ENCODE data around the gene SPAG16.

The SPAG16 gene

DNA sequence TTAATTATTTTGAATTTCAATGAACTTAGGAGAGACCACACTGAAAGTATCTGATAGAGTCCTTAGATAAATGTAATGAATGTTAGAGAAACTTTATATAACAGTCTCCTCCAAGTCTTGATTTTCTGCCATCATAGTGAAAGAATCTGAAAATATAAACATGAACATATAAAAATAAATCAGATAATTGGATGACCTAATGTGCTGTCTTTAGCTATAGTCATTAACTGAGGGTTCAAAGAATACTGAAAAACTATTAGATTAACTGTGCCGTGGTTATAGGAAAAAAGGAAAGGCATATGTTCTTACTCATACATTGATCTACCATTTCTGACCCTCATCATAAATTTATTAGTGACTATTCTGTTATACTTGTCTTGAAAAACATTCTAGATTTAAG lies 47.0 kb upstream of the SPAG16 start:
- Histone ChIP-seq H3K27ac (replicated peaks) (no peak overlapping the region), H3K27me3 (ENCODE audit: insufficient read depth, poor library complexity, severe bottlenecking) (no peaks in the 10 kb centered on the region), H3K4me3 (replicated peaks; ENCODE audit: insufficient read depth, low read length) (no peak overlapping the region)
- TF ChIP-seq POLR2AphosphoS5 (IDR thresholded peaks at IDR 0.05; ENCODE audit: low read depth): no peak
- TF ChIP-seq, protein P1, sequence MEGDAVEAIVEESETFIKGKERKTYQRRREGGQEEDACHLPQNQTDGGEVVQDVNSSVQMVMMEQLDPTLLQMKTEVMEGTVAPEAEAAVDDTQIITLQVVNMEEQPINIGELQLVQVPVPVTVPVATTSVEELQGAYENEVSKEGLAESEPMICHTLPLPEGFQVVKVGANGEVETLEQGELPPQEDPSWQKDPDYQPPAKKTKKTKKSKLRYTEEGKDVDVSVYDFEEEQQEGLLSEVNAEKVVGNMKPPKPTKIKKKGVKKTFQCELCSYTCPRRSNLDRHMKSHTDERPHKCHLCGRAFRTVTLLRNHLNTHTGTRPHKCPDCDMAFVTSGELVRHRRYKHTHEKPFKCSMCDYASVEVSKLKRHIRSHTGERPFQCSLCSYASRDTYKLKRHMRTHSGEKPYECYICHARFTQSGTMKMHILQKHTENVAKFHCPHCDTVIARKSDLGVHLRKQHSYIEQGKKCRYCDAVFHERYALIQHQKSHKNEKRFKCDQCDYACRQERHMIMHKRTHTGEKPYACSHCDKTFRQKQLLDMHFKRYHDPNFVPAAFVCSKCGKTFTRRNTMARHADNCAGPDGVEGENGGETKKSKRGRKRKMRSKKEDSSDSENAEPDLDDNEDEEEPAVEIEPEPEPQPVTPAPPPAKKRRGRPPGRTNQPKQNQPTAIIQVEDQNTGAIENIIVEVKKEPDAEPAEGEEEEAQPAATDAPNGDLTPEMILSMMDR (IDR thresholded peaks at IDR 0.05; ENCODE audit: insufficient read depth, low read length): no peak
- TF ChIP-seq SPI1 (IDR thresholded peaks at IDR 0.05; ENCODE audit: borderline replicate concordance, low read depth): no peak
- no peak for TF ChIP-seq REST (IDR thresholded peaks at IDR 0.05; ENCODE audit: insufficient replicate concordance, low read depth)
- DNase-seq (ENCODE audit: low read depth in 1 of 2, low spot score in 1 of 2): no peak

DNA sequence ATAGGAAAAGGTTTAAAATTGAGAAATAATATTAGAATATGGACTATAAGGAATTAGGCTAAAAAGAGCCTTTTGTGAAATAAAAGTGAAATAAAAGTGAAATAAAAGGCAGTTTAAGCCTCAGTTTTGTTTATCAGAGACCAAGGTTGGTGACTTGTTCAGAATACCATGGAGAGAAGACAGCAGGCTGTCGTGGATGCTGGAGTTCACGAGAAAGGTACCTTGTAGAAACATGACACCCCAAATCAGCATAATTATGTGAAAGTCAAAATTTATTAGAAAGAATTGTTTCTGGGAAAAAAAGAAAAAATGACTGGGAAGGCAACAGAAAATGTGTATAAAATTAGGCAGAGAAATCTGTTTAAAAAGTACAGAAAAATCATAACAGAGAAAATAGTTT lies 46.5 kb upstream of the SPAG16 start:
- no peak for DNase-seq (ENCODE audit: low read depth in 1 of 2, low spot score in 1 of 2)
- no peak overlapping the region for H3K27ac ChIP-seq (replicated peaks)
- TF ChIP-seq GABPA (IDR thresholded peaks at IDR 0.05; ENCODE audit: low read depth) (no peak), SPI1 (IDR thresholded peaks at IDR 0.05; ENCODE audit: borderline replicate concordance, low read depth) (no peak), REST (IDR thresholded peaks at IDR 0.05; ENCODE audit: insufficient replicate concordance, low read depth) (no peak), POLR2AphosphoS5 (IDR thresholded peaks at IDR 0.05; ENCODE audit: low read depth) (no peak)
- TF ChIP-seq, protein P1 (IDR thresholded peaks at IDR 0.05; ENCODE audit: insufficient read depth, low read length): no peak
- H3K27me3 ChIP-seq (ENCODE audit: insufficient read depth, poor library complexity, severe bottlenecking): no peaks in the 10 kb centered on the region
- H3K4me3 ChIP-seq (replicated peaks; ENCODE audit: insufficient read depth, low read length): no peak overlapping the region

- no peaks in the 10 kb centered on the region for H3K27me3 ChIP-seq (ENCODE audit: insufficient read depth, poor library complexity, severe bottlenecking)
- no peak overlapping the region for H3K27ac ChIP-seq (replicated peaks)
- no peak for DNase-seq (ENCODE audit: low read depth in 1 of 2, low spot score in 1 of 2)
- H3K4me3 ChIP-seq (replicated peaks; ENCODE audit: insufficient read depth, low read length): no peak overlapping the region
- TF ChIP-seq REST (IDR thresholded peaks at IDR 0.05; ENCODE audit: insufficient replicate concordance, low read depth): no peak
- TF ChIP-seq POLR2AphosphoS5 (IDR thresholded peaks at IDR 0.05; ENCODE audit: low read depth): no peak
- TF ChIP-seq, protein P1 (IDR thresholded peaks at IDR 0.05; ENCODE audit: insufficient read depth, low read length): no peak
- no peak for TF ChIP-seq GABPA (IDR thresholded peaks at IDR 0.05; ENCODE audit: low read depth)
- no peak for TF ChIP-seq SPI1 (IDR thresholded peaks at IDR 0.05; ENCODE audit: borderline replicate concordance, low read depth)
These were observed 45.3 kb upstream of the SPAG16 start for GRCh38 chr2:213238753-213239495.

Data from HL-60 (cell line).